Upper lobe of right lung (tissue), 1 donor: Measurements from ENCODE around the gene PCP2. TPM values are rescaled to one million over a fixed set of nuclear protein-coding genes. Genes with fewer than 3 reads are reported as not detected.
A peak's percentile ranks its signal among the peaks of the same experiment; 100 is the strongest.

ENCODE experiments used
- ATAC-seq: fragments of 200-7000 bp; cut with Tn5 transposase; one replicate; pipeline ENCODE4 v1.9.1; 2020; ENCODE audit warnings: mild to moderate bottlenecking, moderate library complexity
- DNase-seq: peaks from one replicate; pipeline ENCODE4 v3.0.0-alpha.2; 2020
- H3K27ac ChIP-seq: fragments of 200-600 bp; one replicate; pipeline ENCODE4 v1.8.0; 2022
- H3K27me3 ChIP-seq: fragments of 200-600 bp; one replicate; pipeline ENCODE4 v1.8.0; 2022; ENCODE audit warnings: mild to moderate bottlenecking
- H3K36me3 ChIP-seq: fragments of 200-600 bp; one replicate; pipeline ENCODE4 v1.8.0; 2022
- H3K4me1 ChIP-seq: fragments of 200-600 bp; one replicate; pipeline ENCODE4 v1.8.0; 2022
- H3K4me3 ChIP-seq: fragments of 200-600 bp; one replicate; pipeline ENCODE4 v1.8.0; 2022; ENCODE audit warnings: mild to moderate bottlenecking
- H3K9me3 ChIP-seq: fragments of 200-600 bp; one replicate; pipeline ENCODE4 v1.8.0; 2022
- intact Hi-C: fragments of 100-400 bp; cut with DNase I; formaldehyde crosslinking; loops from one replicate; pipeline ENCODE4 v1.11.0; 2022
- long read RNA-seq: library from polyadenylated mRNA; unstranded; transcript quantifications from one replicate; pipeline ENCODE4 v2.0.0, GENCODE V29; 2021
- total RNA-seq: library from RNA; stranded (reverse); fragmentation: NEBNext Ultra II Directional; extraction: Animal tissue kit (Norgen Biotek cat#: 25700); gene quantifications from one replicate; pipeline ENCODE4 v1.2.1, GENCODE V29; 2021
- TF ChIP-seq, protein P1 (sequence below): fragments of 200-600 bp; IDR thresholded peaks from one replicate; pipeline ENCODE4 v1.8.0; 2022; ENCODE audit warnings: antibody characterized with exemption
- donor health status: DM: no; HTN: yes; CAD: no; lungs with severe emphysema.

The PCP2 gene
- total RNA-seq = 3.5 TPM
- long read RNA-seq, partial matches to known transcripts = 1 of 4 reads
- long read RNA-seq, other reads (novel, unspliced or antisense) = 3 of 4 reads

DNA sequence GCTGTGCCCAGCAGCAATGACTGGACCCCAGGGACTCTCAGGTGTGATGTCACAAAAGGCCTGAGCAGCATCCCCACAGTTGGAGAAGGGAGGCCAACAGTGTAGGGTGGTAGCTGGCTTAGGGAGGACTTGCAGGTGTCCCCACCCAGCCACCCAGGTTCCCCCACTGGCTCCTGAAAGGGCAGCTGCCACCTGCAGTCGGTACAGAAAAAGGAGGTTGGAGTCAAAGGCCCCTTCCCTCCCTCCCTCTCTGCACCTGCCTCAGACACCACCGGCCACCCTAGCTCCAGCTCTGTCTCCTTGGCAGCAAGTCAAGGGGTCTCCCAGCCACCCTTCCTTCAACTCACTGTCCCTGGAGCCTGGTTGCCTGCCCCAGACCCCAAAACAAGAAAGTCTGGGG lies at the start of gene PCP2:
TSS of gene PCP2 (minus strand) at position 22 of the 400 bp plus-strand sequence. CDS start 262 bp downstream, outside the sequence.
- intact Hi-C loops = no loop called here
- DNase-seq (no peak), ATAC-seq (no peak)
- TF ChIP-seq, protein P1, sequence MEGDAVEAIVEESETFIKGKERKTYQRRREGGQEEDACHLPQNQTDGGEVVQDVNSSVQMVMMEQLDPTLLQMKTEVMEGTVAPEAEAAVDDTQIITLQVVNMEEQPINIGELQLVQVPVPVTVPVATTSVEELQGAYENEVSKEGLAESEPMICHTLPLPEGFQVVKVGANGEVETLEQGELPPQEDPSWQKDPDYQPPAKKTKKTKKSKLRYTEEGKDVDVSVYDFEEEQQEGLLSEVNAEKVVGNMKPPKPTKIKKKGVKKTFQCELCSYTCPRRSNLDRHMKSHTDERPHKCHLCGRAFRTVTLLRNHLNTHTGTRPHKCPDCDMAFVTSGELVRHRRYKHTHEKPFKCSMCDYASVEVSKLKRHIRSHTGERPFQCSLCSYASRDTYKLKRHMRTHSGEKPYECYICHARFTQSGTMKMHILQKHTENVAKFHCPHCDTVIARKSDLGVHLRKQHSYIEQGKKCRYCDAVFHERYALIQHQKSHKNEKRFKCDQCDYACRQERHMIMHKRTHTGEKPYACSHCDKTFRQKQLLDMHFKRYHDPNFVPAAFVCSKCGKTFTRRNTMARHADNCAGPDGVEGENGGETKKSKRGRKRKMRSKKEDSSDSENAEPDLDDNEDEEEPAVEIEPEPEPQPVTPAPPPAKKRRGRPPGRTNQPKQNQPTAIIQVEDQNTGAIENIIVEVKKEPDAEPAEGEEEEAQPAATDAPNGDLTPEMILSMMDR = no peak
- H3K4me3 ChIP-seq = no peak within 1 kb of the TSS
- H3K4me1 ChIP-seq = peaks cover 18% of the 10 kb centered on the region
- H3K27ac ChIP-seq = no peak within 1 kb of the TSS
- peaks cover 7% of the 10 kb centered on the region for H3K36me3 ChIP-seq
- H3K27me3 ChIP-seq = peaks cover 5% of the 10 kb centered on the region
- no peaks in the 10 kb centered on the region for H3K9me3 ChIP-seq

DNA sequence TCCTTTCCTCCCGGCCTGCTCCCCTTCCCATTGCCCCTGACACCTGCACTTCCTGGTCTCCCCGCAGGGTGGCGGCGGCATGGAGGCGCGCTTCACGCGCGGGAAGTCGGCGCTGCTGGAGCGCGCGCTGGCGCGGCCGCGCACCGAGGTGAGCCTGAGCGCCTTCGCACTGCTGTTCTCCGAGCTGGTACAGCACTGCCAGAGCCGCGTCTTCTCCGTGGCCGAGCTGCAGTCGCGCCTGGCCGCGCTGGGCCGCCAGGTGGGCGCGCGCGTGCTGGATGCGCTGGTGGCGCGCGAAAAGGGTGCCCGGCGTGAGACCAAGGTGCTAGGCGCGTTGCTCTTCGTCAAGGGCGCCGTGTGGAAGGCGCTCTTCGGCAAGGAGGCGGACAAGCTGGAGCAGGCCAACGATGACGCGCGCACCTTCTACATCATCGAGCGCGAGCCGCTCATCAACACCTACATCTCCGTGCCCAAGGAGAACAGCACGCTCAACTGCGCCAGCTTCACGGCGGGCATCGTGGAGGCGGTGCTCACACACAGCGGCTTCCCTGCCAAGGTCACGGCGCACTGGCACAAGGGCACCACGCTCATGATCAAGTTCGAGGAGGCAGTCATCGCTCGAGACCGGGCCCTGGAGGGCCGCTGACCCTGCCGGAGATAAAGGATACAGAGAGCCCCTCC lies 48.8 kb upstream of the PCP2 start:
- Histone ChIP-seq H3K27me3 (no peaks in the 10 kb centered on the region), H3K4me3 (peak overlapping the region; percentile 100), H3K4me1 (peaks cover 6% of the 10 kb centered on the region), H3K36me3 (peaks cover 25% of the 10 kb centered on the region), H3K27ac (no peak overlapping the region), H3K9me3 (no peaks in the 10 kb centered on the region)
- TF ChIP-seq, protein P1 = no peak
- intact Hi-C loops = loop anchor here (10.0 kb wide), 1 partner anchor 122 kb away; no protein-coding TSS in a partner anchor
- ATAC-seq (no peak), DNase-seq (no peak)

DNA sequence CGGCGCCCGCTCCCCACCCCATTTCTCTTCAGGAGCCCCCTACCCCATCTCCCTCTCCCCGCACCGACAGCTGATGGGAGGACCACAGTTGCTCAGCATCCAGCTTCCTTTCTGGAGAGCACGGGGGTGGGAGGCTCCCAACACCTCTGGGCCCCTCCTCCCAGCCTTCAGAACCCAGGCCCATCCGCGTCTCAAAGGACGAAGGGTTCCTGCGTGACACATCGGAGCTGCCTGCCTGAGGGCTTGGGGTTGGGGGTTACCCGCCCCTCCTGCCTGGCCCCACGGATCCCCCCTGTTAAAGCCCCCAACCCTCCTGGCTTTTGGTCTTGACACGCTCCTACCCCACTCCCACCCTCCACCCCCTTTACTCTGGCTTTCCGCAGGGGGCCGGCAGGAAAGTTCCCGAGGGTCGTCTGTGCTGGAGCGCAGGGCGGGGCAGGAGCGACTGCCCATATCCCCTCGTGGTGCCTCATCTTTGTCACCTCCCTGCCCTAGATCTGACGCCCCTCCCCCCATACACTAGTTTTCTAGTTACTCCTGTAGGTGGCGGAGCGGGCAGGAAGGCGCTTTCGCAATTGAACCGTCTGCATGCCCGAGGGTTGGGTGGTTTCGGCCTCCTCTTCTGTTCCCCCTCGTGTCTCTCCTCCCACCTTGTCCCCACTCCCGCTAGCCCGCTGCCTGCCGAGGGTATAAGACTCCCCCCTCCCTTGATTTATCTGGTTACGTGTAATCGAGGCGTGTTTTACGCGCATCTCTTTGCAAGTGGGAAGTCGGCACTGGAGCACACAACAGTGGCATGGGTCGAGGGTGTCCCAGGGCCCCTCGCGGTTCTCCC lies 48.0 kb upstream of the PCP2 start:
- ATAC-seq (peak; percentile 69), DNase-seq (peak; percentile 90)
- H3K9me3 ChIP-seq = no peaks in the 10 kb centered on the region
- peak overlapping the region; percentile 100 for H3K4me3 ChIP-seq
- TF ChIP-seq, protein P1 = peak; percentile 39
- peaks cover 6% of the 10 kb centered on the region for H3K4me1 ChIP-seq
- H3K27me3 ChIP-seq = no peaks in the 10 kb centered on the region
- intact Hi-C loops = loop anchor here (10.0 kb wide), 1 partner anchor 123 kb away; no protein-coding TSS in a partner anchor
- H3K36me3 ChIP-seq = peaks cover 25% of the 10 kb centered on the region
- peak overlapping the region; percentile 92 for H3K27ac ChIP-seq

DNA sequence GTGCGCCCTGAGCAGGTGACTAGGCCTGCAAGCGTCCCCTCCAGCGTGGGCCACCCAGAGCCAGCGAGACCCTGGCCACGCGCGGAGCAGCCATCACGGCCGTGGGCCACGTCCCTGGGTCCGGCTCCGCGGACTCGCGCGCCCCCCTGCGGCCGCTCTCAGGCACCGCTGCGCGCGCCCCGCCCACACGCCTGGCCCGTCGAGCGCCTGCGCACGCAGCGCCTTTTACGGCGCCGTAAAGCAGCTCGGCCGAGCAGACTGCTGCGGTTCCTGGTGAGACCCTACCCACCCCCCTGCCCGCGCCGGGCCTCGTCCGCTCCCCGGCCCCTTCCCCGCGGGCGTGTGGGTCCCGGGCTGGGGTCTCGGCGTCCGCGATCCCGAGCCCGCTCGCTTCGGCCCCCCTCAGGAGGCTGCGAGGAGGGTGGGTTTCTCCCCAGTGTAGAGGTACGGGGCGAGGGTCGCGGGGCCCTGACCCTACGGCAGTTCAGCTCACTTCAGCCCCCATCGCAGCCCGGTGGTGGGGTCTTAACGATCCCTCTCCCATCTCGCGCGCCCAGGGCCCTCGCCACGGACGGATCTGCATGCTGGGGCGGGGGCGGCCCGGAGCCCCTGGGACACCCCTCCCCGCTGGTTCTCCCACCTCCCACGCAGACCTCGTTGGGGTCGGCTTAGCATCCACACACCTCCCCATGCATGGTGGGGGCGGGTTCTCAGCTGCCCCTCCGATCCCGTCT lies 47.3 kb upstream of the PCP2 start, which contains the start of gene TRAPPC5:
TSS of gene TRAPPC5 (plus strand) at position 228 of the 734 bp plus-strand sequence. CDS start 1,421 bp downstream, outside the sequence.
- H3K27me3 ChIP-seq = no peaks in the 10 kb centered on the region
- peak; percentile 94 for DNase-seq
- TF ChIP-seq, protein P1 = peak; percentile 91
- H3K4me3 ChIP-seq = peak within 1 kb of the TSS; percentile 100
- H3K36me3 ChIP-seq = peaks cover 25% of the 10 kb centered on the region
- H3K27ac ChIP-seq = peak within 1 kb of the TSS; percentile 92
- H3K9me3 ChIP-seq = no peaks in the 10 kb centered on the region
- ATAC-seq = peak; percentile 91
- H3K4me1 ChIP-seq = peaks cover 6% of the 10 kb centered on the region
- intact Hi-C loops = loop anchor here (10.0 kb wide), 1 partner anchor 124 kb away; no protein-coding TSS in a partner anchor
